ENCODE results near the gene CABLES2. TPM values are rescaled to one million over a fixed set of nuclear protein-coding genes. Genes with fewer than 3 reads are reported as not detected.

CABLES2 gene
- total RNA-seq, 4 donors from 2014 or later, result 1.1 to 2.4 (median 1.7) TPM

- TF ChIP-seq CTCF (IDR thresholded peaks at IDR 0.05; ENCODE audit: low read depth), result no peak
These were observed 1.7 kb downstream of the CABLES2 start for GRCh38 chr20:62405108-62405980.

- TF ChIP-seq CTCF (IDR thresholded peaks at IDR 0.05; ENCODE audit: low read depth), result no peak
These were observed 2.4 kb downstream of the CABLES2 start for GRCh38 chr20:62404761-62405107.

GRCh38 chr20:62404112-62404665, 2.9 kb downstream of the CABLES2 start:
- TF ChIP-seq CTCF (IDR thresholded peaks at IDR 0.05; ENCODE audit: low read depth), result no peak

- TF ChIP-seq CTCF (IDR thresholded peaks at IDR 0.05; ENCODE audit: low read depth), result no peak
These were observed 3.8 kb downstream of the CABLES2 start for GRCh38 chr20:62403331-62403730.

- no peak for TF ChIP-seq CTCF (IDR thresholded peaks at IDR 0.05; ENCODE audit: low read depth)
These were observed 4.5 kb downstream of the CABLES2 start for GRCh38 chr20:62402456-62403150.

GRCh38 chr20:62401331-62401779, 5.7 kb downstream of the CABLES2 start:
- TF ChIP-seq CTCF (IDR thresholded peaks at IDR 0.05; ENCODE audit: low read depth), result no peak

- TF ChIP-seq CTCF (IDR thresholded peaks at IDR 0.05; ENCODE audit: low read depth), result no peak
These were observed 6.5 kb downstream of the CABLES2 start for GRCh38 chr20:62400541-62400940.

Measured in subcutaneous adipose tissue (tissue), 4 donors.